ENCODE measurements around the gene GLI3.

GLI3 gene

GRCh38 chr7:42023262-42023661, 213.7 kb downstream of the GLI3 start:
- DNase-seq = no peak

GRCh38 chr7:42022791-42023190, 214.2 kb downstream of the GLI3 start:
- DNase-seq = no peak

GRCh38 chr7:42022056-42022455, 215.0 kb downstream of the GLI3 start:
- no peak for DNase-seq

GRCh38 chr7:42021631-42022030, 215.4 kb downstream of the GLI3 start:
- DNase-seq = no peak

GRCh38 chr7:42020061-42020460, 216.9 kb downstream of the GLI3 start:
- DNase-seq = peak; percentile 61

GRCh38 chr7:42017349-42017986, 219.5 kb downstream of the GLI3 start:
- peak; percentile 24 for DNase-seq

- no peak for DNase-seq
Measured at GRCh38 chr7:42016517-42016916, 220.5 kb downstream of the GLI3 start.

- no peak for DNase-seq
Measured at GRCh38 chr7:42014625-42015618, 222.1 kb downstream of the GLI3 start.

GRCh38 chr7:42012786-42013360, 224.1 kb downstream of the GLI3 start:
- no peak for DNase-seq

GRCh38 chr7:42012313-42012712, 224.7 kb downstream of the GLI3 start:
- DNase-seq = no peak

- no peak for DNase-seq
Measured at GRCh38 chr7:42011846-42012245, 225.2 kb downstream of the GLI3 start.

GRCh38 chr7:42010751-42011150, 226.3 kb downstream of the GLI3 start:
- DNase-seq = peak; percentile 48

- DNase-seq = no peak
Measured at GRCh38 chr7:42006801-42007513, 230.1 kb downstream of the GLI3 start.

GRCh38 chr7:42002654-42003053, 234.4 kb downstream of the GLI3 start:
- DNase-seq = no peak

GRCh38 chr7:41999736-42000283, 237.2 kb downstream of the GLI3 start:
- DNase-seq = no peak

GRCh38 chr7:41998041-41998440, 239.0 kb downstream of the GLI3 start:
- no peak for DNase-seq

GRCh38 chr7:41997151-41997550, 239.9 kb downstream of the GLI3 start:
- DNase-seq = no peak

GRCh38 chr7:41996381-41997035, 240.5 kb downstream of the GLI3 start:
- DNase-seq = peak; percentile 89

GRCh38 chr7:41995632-41996271, 241.3 kb downstream of the GLI3 start:
- DNase-seq = no peak

GRCh38 chr7:41994746-41995110, 242.3 kb downstream of the GLI3 start:
- DNase-seq = peak; percentile 90

- no peak for DNase-seq
Measured at GRCh38 chr7:41994036-41994745, 242.8 kb downstream of the GLI3 start.
